CD14-positive monocyte (primary cell): ENCODE measurements around the gene RPL26. TPM values are rescaled to one million over a fixed set of nuclear protein-coding genes. Genes with fewer than 3 reads are reported as not detected.

Experiments
- DNase-seq, 3 donors: peaks; one replicate each; pipeline ENCODE4 v3.0.0-alpha.2; 2011 to 2022
- H2AFZ ChIP-seq: 2 replicates; pipeline ENCODE4 v1.6.0; 2012; ENCODE audit warnings: mild to moderate bottlenecking, low read depth, low read length, inconsistent platforms; ENCODE audit not compliant: insufficient read depth, poor library complexity, severe bottlenecking
- H3K27ac ChIP-seq, 2 donors: 1 replicate in 1 of 2; 2 replicates in 1 of 2; pipeline ENCODE4 v1.5.1; 2012 to 2013; ENCODE audit warnings: low read length in 2 of 2, control low read depth in 1 of 2, inconsistent platforms in 1 of 2, low read depth in 1 of 2, mild to moderate bottlenecking in 1 of 2
- H3K27me3 ChIP-seq, 2 donors: one replicate each; pipeline versions ENCODE4 v1.6.0 to v1.6.1; 2011 to 2013; ENCODE audit warnings: low read length in 2 of 2; ENCODE audit not compliant: control insufficient read depth in 2 of 2, insufficient read depth in 2 of 2
- H3K36me3 ChIP-seq, 2 donors: replicated peaks in 1 of 2; 1 replicate in 1 of 2; 2 replicates in 1 of 2; pipeline versions ENCODE4 v1.5.1 to v1.6.1; 2012 to 2013; ENCODE audit warnings: low read length in 2 of 2, control low read depth in 1 of 2, inconsistent platforms in 1 of 2, mild to moderate bottlenecking in 1 of 2; ENCODE audit not compliant: insufficient read depth in 2 of 2, control insufficient read depth in 1 of 2
- H3K4me1 ChIP-seq, 2 donors: 1 replicate in 1 of 2; 2 replicates in 1 of 2; pipeline versions ENCODE4 v1.5.1 to v1.6.1; 2012 to 2013; ENCODE audit warnings: low read length in 2 of 2, control low read depth in 1 of 2, inconsistent platforms in 1 of 2, mild to moderate bottlenecking in 1 of 2, moderate library complexity in 1 of 2; ENCODE audit not compliant: insufficient read depth in 2 of 2, control insufficient read depth in 1 of 2
- H3K4me2 ChIP-seq: replicated peaks from 2 replicates; pipeline ENCODE3; 2012; ENCODE audit warnings: low read length, moderate library complexity, mild to moderate bottlenecking; ENCODE audit not compliant: poor library complexity, severe bottlenecking; ENCODE audit errors: extremely low read depth
- H3K4me3 ChIP-seq, 3 experiments: fragments of 200-600 bp in 1 of 3; sonication (generic) in 1 of 3; replicated peaks in 1 of 3; 1 replicate in 2 of 3; 2 replicates in 1 of 3; pipeline ENCODE4 v1.5.1; 2011 to 2013; ENCODE audit warnings: low read length in 3 of 3, mild to moderate bottlenecking in 3 of 3, control low read depth in 2 of 3, low read depth in 2 of 3, inconsistent platforms in 1 of 3, moderate library complexity in 1 of 3
- H3K79me2 ChIP-seq: 2 replicates; pipeline ENCODE4 v1.6.0; 2012; ENCODE audit warnings: mild to moderate bottlenecking, control low read depth, inconsistent platforms, low read length, moderate library complexity; ENCODE audit not compliant: insufficient read depth
- H3K9ac ChIP-seq: 2 replicates; pipeline ENCODE4 v1.6.0; 2017; ENCODE audit warnings: low read length, mild to moderate bottlenecking; ENCODE audit not compliant: insufficient read depth, poor library complexity, severe bottlenecking
- H3K9me3 ChIP-seq, 2 donors: replicated peaks in 1 of 2; 1 replicate in 1 of 2; 2 replicates in 1 of 2; pipeline versions ENCODE4 v1.5.1 to v1.6.1; 2012 to 2013; ENCODE audit warnings: low read length in 2 of 2, control low read depth in 1 of 2; ENCODE audit not compliant: control insufficient read depth in 1 of 2, insufficient read depth in 1 of 2
- H4K20me1 ChIP-seq: 2 replicates; pipeline ENCODE4 v1.6.0; 2012; ENCODE audit warnings: mild to moderate bottlenecking, low read length, control low read depth, moderate library complexity; ENCODE audit not compliant: insufficient read depth
- H3K27ac Mint-ChIP-seq, 7 donors: one replicate each; pipeline ENCODE4 v1.8.0; 2020; ENCODE audit warnings: mild to moderate bottlenecking in 7 of 7, mixed read lengths in 7 of 7, moderate library complexity in 6 of 7, inconsistent platforms in 2 of 7
- H3K27me3 Mint-ChIP-seq, 3 donors: one replicate each; pipeline ENCODE4 v1.8.0; 2021 to 2022; ENCODE audit warnings: low read depth in 3 of 3, mild to moderate bottlenecking in 3 of 3, mixed read lengths in 3 of 3, moderate library complexity in 3 of 3, inconsistent platforms in 1 of 3
- H3K36me3 Mint-ChIP-seq, 2 donors: one replicate each; pipeline ENCODE4 v1.8.0; 2020; ENCODE audit warnings: mixed read lengths in 2 of 2, inconsistent platforms in 1 of 2, mild to moderate bottlenecking in 1 of 2
- H3K4me1 Mint-ChIP-seq: one replicate; pipeline ENCODE4 v1.8.0; 2020; ENCODE audit warnings: mild to moderate bottlenecking, mixed read lengths
- H3K4me3 Mint-ChIP-seq, 2 donors: one replicate each; pipeline ENCODE4 v1.8.0; 2020; ENCODE audit warnings: mild to moderate bottlenecking in 2 of 2, mixed read lengths in 2 of 2, moderate library complexity in 1 of 2
- H3K9me3 Mint-ChIP-seq, 7 donors: one replicate each; pipeline ENCODE4 v1.8.0; 2020 to 2022; ENCODE audit warnings: mixed read lengths in 7 of 7, mild to moderate bottlenecking in 6 of 7, moderate library complexity in 6 of 7, inconsistent platforms in 2 of 7
- WGBS: methylation state at CpG from one replicate; pipeline ENCODE4 v1.1.5; 2013; ENCODE audit warnings: missing lambda C conversion rate; ENCODE audit not compliant: insufficient coverage; 5-methylcytosine and 5-hydroxymethylcytosine counted together
- intact Hi-C, 2 donors: fragments of 100-400 bp; cut with micrococcal nuclease; formaldehyde crosslinking; loops; one replicate each; pipeline versions ENCODE4 v1.15.0 to v1.15.1; 2023
- polyA plus RNA-seq, 3 donors: library from polyadenylated mRNA; depleted of rRNA in 1 of 3; unstranded in 2 of 3; stranded (reverse) in 1 of 3; fragments of 300-500 nt in 2 of 3; fragments of >200 nt in 1 of 3; fragmentation: Illumina TruSeq in 2 of 3; gene quantifications; 1 replicate in 2 of 3; 2 replicates in 1 of 3; pipeline ENCODE4 v1.2.3, GENCODE V29; 2012 to 2021
- TF ChIP-seq, protein P1 (sequence below): fragments of 200-600 bp; IDR thresholded peaks from one replicate; pipeline ENCODE4 v1.8.0; 2022; ENCODE audit warnings: antibody characterized with exemption, mild to moderate bottlenecking

RPL26 gene
- polyA plus RNA-seq, 3 donors: 859 to 4,469 (median 884) TPM

DNA sequence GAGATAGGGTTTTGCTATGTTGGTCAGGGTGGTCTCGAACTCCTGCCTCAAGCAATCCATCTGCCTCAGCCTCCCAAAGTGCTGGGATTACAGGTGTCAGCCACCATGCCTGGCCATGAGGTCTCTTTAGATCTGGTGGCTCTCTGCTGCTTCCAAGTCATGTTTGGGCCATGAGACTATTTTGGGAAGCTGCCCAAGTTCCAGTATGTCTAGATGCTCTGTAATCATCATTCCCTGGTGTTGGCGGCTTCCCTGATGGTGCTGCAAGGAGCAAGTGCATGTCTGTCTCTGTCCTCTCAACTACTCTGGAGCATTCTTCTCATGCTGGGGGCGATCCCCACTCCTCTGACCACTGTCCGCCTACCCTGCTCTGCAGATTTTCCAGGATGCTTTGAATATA is 49.7 kb downstream of the RPL26 start:
- WGBS: 95% methylated on average over 4 of the region's 4 CpGs
- Histone ChIP-seq H4K20me1 (no peaks in the 10 kb centered on the region), H3K36me3 (no peaks in the 10 kb centered on the region), H2AFZ (no peak overlapping the region), H3K27ac (no peak overlapping the region), H3K27me3 (no peaks in the 10 kb centered on the region), H3K4me1 (peaks cover 7 to 12% of the 10 kb centered on the region in 2 donors), H3K9me3 (no peaks in the 10 kb centered on the region), H3K9ac (no peak overlapping the region), H3K79me2 (no peaks in the 10 kb centered on the region), H3K4me2 (no peak overlapping the region), H3K4me3 (no peak overlapping the region)
- TF ChIP-seq, protein P1, sequence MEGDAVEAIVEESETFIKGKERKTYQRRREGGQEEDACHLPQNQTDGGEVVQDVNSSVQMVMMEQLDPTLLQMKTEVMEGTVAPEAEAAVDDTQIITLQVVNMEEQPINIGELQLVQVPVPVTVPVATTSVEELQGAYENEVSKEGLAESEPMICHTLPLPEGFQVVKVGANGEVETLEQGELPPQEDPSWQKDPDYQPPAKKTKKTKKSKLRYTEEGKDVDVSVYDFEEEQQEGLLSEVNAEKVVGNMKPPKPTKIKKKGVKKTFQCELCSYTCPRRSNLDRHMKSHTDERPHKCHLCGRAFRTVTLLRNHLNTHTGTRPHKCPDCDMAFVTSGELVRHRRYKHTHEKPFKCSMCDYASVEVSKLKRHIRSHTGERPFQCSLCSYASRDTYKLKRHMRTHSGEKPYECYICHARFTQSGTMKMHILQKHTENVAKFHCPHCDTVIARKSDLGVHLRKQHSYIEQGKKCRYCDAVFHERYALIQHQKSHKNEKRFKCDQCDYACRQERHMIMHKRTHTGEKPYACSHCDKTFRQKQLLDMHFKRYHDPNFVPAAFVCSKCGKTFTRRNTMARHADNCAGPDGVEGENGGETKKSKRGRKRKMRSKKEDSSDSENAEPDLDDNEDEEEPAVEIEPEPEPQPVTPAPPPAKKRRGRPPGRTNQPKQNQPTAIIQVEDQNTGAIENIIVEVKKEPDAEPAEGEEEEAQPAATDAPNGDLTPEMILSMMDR: no peak
- no peaks in the 10 kb centered on the region for H3K36me3 Mint-ChIP-seq
- intact Hi-C loops: no loop called here
- H3K4me1 Mint-ChIP-seq: peaks cover 8% of the 10 kb centered on the region
- H3K27ac Mint-ChIP-seq: peak overlapping the region in 1 of 7 donors; percentile 64
- peaks cover 10 to 15% (median 10%) of the 10 kb centered on the region in 3 donors for H3K27me3 Mint-ChIP-seq
- no peak for DNase-seq
- no peak overlapping the region for H3K4me3 Mint-ChIP-seq
- H3K9me3 Mint-ChIP-seq: peaks cover 0 to 2% (median 0%) of the 10 kb centered on the region in 7 donors

DNA sequence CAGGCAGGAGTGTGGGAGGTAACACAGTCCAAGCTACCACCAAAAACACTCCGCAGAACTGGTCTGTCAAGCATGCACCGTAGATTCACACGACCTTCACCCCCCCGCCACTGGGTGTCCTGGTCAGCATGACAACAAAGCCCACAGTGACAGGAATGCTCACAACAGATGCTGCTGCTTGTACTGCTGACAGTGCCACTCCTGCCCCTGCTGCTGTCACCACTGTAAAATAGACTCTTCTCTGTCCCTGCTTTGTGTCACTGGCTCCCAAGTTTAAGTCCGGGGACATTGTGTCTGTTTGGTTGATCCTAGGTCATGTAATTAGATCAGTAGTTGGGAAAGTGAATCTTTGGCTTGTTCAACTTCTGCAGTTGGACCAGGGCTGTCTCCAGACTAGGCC is 50.3 kb downstream of the RPL26 start:
- TF ChIP-seq, protein P1: no peak
- 91% methylated on average over 5 of the region's 5 CpGs for WGBS
- Histone ChIP-seq H3K9me3 (no peaks in the 10 kb centered on the region), H4K20me1 (no peaks in the 10 kb centered on the region), H3K4me3 (no peak overlapping the region), H3K79me2 (no peaks in the 10 kb centered on the region), H2AFZ (no peak overlapping the region), H3K27me3 (peaks cover 0 to 5% of the 10 kb centered on the region in 2 donors), H3K27ac (no peak overlapping the region), H3K4me2 (no peak overlapping the region), H3K9ac (no peak overlapping the region), H3K36me3 (no peaks in the 10 kb centered on the region), H3K4me1 (peaks cover 1 to 6% of the 10 kb centered on the region in 2 donors)
- H3K4me1 Mint-ChIP-seq: peaks cover 2% of the 10 kb centered on the region
- intact Hi-C loops: no loop called here
- H3K4me3 Mint-ChIP-seq: no peak overlapping the region
- peaks cover 0 to 4% (median 1%) of the 10 kb centered on the region in 7 donors for H3K9me3 Mint-ChIP-seq
- no peak overlapping the region for H3K27ac Mint-ChIP-seq
- H3K36me3 Mint-ChIP-seq: no peaks in the 10 kb centered on the region
- peaks cover 13 to 18% (median 13%) of the 10 kb centered on the region in 3 donors for H3K27me3 Mint-ChIP-seq
- DNase-seq: no peak
